Measurements from ENCODE around the gene CACNA2D2.
A peak's percentile ranks its signal among the peaks of the same experiment; 100 is the strongest.

The CACNA2D2 gene

DNA sequence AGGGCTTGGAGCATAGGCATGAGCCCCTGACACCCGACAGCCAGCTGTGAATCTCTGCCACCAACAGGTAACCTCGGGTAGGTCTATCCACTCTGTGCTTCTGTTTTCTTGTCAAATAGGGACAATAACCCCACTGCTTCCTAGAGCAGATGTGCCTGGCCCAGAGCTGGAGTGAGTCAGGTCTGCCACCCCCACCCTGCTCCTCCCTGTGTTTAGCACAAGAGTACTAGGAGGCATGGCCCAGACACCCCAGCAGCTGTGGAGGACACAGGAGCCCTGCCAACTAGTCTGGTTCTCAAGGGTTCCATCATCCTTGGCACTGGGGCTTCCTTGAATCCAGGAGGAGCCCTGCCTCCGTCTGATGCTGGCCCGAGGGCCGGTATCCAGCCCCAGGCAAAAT is 110.4 kb downstream of the CACNA2D2 start:
- no peak for DNase-seq (ENCODE audit: low spot score)

DNA sequence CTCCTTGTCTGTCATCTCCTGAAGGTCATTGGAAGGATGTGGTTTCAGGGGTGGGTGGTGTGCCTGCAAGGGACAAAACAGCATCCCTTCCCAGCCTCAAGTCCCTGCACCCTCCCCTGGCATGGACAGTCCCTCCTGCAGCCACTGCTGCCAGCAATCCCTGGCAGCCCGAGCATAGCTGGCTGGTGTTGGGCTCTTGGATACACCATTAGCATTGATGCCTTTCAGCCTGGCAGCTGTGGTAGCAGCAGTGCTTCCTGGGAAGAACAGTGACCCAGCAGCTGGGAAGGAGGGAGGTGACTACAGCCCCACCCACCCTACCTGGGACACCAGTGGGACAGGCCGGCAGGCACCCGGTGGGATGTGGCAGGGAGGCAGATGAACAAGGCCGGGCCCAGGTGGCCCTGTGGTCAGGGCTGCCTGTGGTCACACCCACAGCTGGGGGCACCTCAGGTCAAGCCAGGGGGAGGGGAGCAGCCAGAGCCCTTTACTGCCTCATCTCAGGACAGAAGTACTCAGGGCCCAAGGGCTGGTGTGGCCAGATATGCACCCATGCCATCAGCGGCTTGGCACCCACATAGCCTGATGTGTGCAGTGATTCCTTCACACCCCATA is 111.2 kb downstream of the CACNA2D2 start:
- DNase-seq (ENCODE audit: low spot score): no peak

DNA sequence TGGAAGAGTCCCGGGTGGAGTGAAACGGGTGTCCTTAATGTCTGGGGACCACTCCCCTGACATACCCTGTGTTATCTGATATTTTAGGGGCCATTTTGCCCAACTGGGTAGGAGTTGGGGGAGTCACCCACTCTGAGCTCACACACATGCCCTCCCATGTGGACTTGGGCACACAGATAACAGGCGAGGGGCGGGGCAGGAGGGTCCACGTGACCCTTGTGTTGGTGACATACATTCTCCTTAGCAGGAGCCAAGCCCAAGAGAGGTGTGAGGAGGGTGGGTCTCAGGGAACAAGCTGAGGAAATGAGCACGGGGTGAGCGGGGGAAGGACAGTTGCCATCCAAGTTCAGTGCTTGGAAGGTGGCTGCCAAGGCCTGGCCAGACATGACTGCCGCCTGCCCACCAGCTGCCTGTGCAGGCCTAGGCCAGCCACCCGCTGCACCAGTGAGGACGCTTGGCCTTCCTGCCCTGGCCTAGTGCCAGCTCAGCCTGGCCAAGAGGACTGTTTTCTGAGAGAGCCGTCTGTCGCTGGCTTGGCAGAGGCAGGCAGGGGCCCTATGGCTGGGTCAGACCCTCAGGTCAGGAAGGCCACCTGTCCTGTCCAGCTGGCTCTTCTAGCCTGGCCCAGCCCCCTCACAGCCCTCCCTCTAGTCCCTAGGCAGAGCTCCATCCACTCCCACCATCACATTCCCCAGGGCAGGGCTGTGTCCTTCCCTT is 112.8 kb downstream of the CACNA2D2 start:
- no peak for DNase-seq (ENCODE audit: low spot score)

DNA sequence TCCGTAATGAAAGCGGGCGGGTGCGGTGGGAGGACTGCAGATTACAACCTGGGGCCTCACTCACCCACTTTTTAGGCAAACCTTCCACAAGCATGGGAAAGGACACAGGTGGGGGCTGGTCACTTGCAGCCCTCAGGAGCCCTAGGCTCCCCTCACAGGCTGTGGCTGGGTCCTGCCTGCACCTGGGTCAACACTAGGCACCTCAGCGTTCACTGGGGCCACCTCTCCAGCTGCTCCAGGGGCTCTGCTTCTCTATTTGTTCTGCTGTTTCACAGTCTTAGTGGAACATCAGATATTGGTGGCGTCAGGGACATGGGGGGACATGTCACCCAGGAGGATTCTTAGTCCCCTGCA is 114.0 kb downstream of the CACNA2D2 start:
- no peak for DNase-seq (ENCODE audit: low spot score)

DNA sequence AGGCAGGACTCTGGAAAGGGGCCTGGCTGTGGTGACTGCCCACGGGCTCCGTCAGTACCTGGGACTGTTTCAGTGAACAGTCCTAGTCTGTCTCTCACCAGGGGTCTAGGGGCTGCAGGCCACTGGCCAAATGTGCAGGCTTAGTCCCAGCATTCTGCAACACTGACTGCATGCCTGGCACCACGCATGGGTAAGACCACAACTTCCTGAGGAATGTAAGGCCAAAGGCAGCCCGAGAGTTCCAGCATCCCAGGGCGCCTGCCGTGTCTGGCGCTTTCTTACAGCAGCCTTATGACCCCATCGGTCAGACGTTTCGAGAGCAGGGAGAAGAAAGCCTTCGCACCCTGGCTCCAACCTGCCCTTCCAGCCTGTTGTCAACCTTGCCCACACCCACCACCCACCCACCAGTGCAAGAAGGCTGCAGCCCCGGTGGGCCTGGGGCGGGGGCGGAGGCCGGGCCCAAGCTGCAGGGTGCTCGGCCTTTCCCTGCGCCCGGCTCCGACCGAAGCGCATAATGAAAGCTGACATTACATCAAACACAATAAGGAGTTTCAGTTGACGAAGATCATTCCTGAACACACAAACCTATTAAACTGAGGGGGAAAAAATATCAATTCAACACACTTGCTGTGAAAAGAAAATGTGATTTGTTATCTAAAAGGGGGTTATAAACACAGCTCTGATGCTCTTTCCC is 114.6 kb downstream of the CACNA2D2 start:
- DNase-seq (ENCODE audit: low spot score): no peak

DNA sequence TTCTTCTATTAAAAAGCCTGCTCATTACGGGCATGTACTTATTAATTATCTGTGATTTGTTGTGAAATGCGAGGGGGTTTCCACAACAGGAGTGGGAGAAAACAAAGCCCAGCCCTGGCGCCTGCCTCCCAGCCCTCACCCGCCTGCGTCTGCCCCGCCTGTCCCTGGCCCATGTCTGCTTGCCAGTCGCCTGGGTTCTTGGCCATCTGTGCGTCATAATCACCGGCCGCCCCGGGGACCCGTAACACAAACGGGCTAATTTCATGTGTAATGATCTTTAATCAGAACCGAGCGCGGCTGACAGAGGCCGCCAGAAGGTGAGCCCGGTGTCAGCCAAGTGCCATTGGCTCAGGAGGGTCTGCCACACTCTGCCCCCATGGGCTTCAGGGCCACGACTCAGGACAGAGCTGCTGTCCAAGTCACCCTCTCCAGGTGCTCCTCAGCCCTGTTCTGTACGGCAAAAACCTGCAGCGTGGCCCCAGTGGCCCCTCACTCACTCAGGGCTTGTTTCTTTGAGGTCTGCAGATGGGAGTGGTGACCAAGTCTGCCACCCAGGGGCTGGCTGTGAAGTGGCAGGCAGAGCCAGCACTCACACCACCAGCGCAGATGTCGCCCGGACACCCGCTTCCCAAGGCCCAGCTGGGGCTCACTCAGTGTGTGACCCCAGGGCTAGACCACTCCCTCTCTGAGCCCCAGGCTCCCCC is 115.3 kb downstream of the CACNA2D2 start:
- peak; percentile 73 for DNase-seq (ENCODE audit: low spot score)

DNA sequence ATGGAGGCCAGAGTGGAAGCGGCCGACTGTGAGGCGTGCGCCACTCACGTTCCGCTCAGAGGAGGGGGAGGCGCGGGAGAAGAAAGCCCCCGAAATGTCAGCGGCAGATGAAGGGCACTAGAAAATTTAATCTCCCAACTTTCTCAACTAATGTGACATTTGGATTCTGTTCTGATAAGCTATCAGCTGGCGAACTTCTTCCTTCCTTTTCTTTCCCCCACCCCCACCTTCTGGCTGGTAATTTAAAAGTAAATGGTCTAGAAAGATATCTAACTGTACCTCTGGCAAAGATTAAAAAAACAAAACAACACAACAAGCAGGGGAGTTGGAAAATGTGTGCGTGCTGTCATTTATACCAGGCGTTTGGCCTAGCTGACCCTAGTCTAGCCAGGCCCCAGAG is 117.7 kb downstream of the CACNA2D2 start:
- DNase-seq (ENCODE audit: low spot score): no peak

DNA sequence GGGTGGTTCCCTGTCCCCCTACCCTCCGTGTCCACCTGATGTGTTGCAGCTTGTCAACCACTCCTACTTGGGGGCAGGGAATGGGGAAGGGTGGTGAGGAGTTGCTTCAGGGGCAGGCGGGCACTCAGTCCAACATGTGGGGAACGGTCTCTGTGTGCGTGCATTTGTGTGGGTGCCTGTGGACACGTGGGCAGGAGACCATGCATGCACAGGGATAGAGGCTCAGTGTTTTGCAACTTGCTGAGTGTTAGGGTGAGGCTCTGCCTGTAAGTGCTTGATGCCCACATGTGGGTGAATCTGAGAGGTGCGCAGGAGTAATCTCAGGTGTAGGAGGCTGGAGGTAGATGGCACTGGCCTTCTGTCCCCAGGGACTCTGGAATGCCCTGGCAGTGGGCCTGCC is 119.7 kb downstream of the CACNA2D2 start:
- no peak for DNase-seq (ENCODE audit: low spot score)

DNA sequence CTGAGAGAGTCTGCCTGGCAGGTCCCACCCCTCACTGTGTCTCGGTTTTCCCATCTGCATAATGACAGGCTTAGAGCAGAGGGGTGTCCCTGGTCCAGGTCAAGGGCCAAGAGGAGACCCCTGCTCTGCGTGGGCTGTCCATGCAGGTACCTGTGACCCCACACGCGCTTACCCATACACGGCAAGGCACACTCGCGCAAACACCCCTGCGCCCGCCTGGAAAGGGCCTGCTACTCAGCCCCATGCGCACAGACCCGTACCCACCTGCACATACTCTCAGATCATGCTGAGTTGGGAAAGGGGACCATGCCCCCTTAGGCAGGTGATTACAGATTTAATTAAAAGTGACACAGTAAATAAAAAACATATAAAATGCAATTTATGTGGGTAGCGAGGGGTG is 120.7 kb downstream of the CACNA2D2 start:
- no peak for DNase-seq (ENCODE audit: low spot score)

DNA sequence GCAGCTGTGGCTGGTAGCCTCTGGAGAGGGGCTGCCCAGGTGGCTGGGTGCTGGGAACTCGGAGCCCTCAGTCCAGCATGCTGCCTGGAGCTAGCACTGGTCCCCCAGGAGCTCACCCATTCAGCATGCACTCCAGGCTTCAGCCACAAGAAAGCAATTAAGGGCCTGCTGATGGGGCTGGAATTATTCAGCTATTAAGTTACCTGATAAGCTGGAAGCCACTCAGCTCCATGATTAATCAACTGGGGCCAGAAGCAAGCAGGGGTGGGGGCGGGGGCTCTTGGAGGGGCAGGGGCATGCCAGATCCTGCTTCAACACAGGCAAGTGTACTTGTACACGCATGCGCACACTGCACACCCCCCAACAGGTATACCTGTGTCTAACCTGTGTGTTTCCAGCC is 122.1 kb downstream of the CACNA2D2 start:
- DNase-seq (ENCODE audit: low spot score): no peak

DNA sequence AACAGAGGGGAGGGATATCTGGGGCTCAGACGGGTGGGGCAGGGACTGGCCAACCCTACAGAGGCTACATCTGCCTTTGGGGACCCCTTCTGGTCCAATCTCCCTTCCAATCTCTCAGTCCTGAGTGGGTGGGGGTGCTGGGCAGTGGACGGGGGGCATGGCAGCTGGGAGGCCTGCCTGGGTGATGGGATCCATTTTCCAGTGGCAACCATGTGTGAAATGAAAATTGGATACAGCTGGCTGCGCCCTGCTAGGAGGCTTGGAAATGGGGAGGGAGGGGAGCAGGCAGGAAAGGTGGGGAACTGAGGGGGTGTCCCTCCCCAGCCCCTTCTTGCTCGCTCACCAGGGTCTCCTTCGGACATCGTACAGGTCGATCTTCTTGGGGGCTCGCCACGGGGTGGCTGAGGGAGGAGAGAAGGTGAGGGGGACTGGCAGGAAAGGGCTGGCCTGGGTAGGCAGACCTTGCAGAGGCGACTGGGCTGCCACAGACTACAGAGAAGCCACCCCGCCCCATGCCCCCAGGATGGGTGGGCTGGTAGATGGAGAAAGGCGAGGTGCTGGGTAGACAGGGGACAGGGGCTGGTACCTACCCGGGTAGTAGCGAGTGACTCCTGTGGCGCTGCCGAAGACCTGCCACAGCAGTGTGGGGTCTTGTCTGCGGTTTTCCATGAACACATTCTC is 122.9 kb downstream of the CACNA2D2 start:
- no peak for DNase-seq (ENCODE audit: low spot score)

DNA sequence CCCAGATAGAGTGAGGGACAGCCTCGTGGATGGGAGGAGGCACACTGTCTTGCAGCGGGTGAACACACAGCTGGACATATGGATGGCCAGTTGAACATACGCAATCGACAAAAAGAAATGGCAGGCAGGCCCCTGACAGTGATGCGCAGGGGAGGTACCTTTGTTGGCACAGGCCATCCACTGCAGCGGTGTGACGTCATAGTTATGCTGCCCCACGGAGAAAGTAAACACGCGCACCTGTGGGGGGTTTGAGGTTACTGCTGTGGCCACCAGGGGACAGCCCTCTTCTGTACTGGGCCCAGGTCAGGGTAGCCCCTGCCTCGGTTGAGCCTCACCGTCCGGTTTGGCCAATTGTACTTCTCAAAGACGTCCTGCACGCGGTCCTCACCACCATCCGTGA is 124.7 kb downstream of the CACNA2D2 start:
- no peak for DNase-seq (ENCODE audit: low spot score)

DNA sequence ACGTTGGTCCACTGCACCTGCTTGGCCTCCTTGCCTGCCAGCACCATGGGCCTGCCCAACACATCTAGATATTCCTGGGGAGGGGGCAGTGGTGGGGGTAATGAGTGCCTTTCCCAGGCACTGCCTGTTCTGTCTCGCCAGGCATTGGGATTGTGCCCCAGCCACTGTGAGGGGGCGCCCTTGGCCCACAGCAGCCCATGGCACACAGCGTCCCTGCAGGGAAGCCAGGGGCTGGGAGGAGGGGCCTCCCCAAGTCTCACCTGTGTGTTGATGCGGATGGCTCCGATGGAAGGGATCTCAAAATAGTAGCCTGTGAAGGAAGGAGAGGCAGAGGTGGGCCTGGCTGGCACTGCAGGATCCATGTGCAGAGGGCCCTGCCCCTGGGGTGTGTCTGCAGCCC is 125.4 kb downstream of the CACNA2D2 start:
- no peak for DNase-seq (ENCODE audit: low spot score)

DNA sequence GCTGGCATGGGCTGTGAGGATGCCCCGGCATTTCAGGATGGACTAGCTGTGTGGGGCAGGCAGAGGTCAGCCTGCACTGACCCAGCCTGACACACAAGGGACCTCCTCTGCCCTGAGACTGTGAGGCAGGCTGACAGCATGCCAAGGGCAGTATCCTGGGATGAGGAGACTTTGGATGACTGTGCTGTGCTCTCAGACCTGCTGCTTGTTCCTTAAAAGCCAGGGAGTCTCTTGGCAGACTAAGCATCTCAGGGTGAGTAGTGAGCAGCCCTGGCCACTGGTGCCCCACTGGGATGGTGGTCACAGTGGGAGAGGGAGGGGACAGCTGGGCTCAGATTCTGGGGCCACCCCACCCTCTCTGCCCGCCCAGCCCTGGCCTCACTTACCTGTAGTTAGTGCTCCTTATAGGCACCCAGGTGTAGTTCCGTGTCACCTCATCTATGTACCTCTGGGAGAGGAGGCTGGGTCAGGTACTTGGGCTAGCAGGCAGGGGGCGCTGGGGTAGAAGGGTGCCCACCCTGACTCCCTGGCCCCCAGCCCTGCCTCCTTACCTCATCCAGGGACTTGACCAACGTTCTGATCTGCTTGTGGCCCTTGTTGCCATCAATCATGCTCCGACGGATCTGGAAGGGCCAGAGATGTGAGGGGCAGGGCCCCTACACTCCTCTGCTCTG is 128.0 kb downstream of the CACNA2D2 start:
- DNase-seq (ENCODE audit: low spot score): no peak

DNA sequence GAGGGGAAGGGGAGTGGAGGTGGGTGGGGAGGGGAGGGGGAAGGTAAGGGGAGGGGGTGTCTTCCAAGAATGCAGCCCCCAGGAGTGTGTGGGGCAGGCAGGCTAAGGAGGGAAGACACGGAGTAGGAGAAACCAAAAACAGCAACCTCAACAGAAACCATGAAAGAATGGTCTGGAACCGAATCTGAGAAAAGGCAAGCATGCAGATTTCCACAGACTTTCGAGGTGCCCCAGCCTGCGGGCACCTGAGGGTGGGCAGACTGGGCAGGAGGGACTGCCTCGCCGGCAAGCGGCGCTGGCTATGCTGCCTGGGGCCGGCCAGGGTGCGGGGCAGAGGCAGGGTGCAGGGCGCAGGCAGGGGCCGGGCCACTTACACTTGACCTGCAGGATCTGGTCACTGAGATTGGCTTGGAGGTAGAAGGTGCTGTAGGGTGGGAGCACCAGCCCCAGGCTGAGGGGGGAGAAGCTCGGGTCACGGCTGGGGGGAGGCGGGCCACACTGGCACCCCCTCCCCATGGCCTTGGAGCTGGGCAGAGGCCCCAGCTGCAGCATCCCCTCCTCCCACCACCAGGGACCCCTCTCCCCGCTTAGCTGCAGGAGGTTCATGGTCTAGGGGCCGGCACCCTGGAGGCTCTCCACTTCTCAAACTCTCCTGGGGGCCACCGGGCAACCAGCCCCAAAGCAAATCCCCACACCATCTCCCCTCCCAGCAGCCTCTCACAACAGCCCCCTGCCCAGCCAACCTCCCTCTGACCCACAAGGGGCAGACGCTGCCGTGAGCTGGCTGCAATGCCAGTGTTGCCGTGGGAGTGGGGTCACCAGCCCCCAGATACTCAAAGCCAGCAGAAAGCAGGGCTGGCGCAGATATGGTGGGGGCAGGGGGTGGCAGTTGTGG is 128.8 kb downstream of the CACNA2D2 start:
- no peak for DNase-seq (ENCODE audit: low spot score)

DNA sequence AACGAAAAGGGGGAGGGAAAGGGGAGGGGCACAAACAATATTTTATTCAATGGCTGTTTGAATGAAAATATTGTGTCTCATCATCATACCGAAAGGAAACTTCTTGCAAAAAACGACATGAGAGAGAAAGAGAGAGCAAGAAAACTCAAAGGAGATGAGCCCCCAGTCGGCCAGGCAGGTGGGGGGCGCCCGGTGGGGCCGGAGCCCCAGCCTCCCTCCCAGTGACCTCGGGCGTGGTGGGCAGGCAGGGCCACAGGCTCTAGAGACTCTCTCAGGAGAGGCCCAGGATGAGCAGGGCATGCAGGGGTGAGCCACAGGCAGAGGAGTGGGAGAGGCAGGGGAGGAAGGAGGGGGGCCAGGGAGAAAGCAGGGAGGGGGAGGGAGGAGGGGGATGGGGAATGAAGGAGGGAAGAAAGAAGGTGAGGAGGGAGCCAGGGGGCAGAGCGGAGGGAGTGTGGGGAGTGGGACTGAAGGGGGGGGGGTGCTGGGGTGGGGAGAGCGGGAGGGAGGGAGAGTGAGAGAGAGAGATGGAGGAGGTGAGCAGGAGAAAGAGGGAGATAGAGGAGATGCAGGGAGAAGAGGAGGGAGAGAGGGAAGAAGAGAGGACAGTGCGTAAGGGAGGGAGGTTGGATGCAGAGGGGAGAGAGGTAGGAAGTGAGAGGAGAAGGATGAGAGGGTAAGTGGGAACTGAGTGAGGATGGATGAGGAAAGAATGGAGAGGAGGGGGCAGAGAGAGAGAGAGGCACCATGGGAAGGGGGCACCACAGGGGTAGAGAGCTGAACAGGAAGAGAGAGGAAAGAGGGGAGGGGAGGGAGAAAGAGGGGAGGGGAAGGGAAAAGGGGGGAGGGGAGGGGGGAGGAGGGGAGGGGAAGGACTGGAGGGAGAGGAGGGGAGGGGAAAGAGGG is 130.0 kb downstream of the CACNA2D2 start:
- no peak for DNase-seq (ENCODE audit: low spot score)

DNA sequence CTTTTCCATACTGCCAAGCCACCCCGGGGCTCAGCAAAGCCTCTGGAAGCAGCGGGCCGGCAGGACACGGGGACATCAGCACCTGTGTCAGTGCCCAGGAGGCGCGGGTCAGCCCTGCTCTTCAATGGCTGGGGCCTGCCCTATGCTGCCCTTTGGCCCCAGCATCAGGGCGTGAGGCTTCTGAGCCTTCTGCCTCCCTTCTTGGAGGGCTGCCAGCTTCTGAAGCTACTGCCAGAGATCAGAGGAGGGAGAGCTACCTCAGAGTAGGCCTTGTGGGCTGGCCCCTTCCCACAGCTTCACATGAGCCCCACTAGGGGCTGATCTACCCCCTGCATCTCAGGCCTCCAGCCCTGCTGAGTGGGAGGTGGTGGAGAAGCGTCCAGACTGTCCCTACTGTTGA is 131.1 kb downstream of the CACNA2D2 start:
- peak; percentile 45 for DNase-seq (ENCODE audit: low spot score)

DNA sequence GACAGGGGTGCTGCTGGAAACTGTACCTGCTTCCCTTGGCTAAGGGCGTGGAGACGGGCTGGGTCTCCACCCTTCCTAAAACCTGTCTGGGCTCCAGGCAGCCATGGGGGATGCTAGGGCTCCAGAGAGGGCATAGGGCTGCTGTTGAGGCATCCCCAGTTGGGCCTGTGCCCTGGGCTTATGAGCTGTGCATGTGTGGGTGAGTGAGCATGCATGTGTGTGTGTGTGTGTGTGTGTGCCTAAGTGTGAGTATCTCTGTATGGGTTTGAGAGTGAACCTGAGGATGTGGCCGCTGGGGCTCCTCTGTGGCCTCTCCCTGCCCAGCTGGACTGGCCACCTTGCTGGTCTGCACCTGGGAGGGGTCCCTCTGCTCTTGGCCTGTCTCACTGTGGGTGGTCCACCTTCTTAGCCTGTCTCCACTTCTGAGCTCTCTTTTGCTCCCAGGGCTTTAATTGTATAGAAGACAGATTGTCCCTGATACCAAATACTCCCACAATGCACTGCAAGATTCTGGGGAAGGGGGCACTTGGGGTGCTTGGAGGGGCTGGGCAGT is 132.2 kb downstream of the CACNA2D2 start:
- DNase-seq (ENCODE audit: low spot score): no peak

DNA sequence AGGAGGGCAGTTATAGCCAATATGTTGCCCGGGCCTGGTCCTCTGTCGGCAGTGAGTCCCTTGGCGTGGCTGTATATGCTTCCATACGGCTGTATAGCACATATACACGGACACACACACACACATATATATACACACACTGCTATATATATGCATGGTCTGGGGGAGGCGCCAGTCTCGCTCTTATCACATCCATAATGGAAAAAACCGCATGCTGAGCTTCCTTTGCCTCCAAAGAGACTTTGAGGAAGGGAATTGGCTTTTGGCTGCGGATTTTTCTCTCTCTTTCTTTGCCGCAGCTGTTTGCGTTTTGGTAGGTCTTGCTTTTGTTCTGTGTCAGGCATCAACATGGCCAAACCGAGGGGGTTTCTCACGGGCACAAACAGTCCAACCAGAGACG is 132.8 kb downstream of the CACNA2D2 start:
- DNase-seq (ENCODE audit: low spot score): no peak

Data from HuH-7.5 (cell line).